Measurements from ENCODE around the gene SHISA2. TPM values are rescaled to one million over a fixed set of nuclear protein-coding genes. Genes with fewer than 3 reads are reported as not detected.
"Not testable (repeated sequence)": the region's sequence is repeated elsewhere in the genome, so short reads cannot be mapped to it uniquely, and the experiment has no call there.

SHISA2 gene
- total RNA-seq (2022) = 0.86 and 1.2 TPM in 2 replicates
- Bru-seq, nascent RNA = percentile 26 among the genes with signal in this experiment
- percentile 42 among the genes with signal in this experiment for BruChase-seq, experiment 1, labeled RNA remaining after a 6-hour chase
- percentile 35 among the genes with signal in this experiment for BruChase-seq, experiment 2, labeled RNA remaining after a 2-hour chase
- long read RNA-seq, partial matches to known transcripts = 0 of 1 reads
- long read RNA-seq, other reads (novel, unspliced or antisense) = 0 of 1 reads

GRCh38 chr13:26051657-26052311 lies at the start of gene SHISA2:
TSS of gene SHISA2 (minus strand) at chr13:26052016. CDS start at chr13:26050975, 1,041 bp downstream.
- no peaks in the 10 kb centered on the region for H3K4me1 Mint-ChIP-seq (ENCODE audit: insufficient read depth, unreplicated experiment)
- intact Hi-C loops (cut with micrococcal nuclease) = no loop called here
- H3K36me3 Mint-ChIP-seq (ENCODE audit: insufficient read depth, unreplicated experiment) = no peaks in the 10 kb centered on the region
- no peaks in the 10 kb centered on the region for H3K9me3 Mint-ChIP-seq (ENCODE audit: unreplicated experiment)
- BruUV-seq (replicated peaks) = no TSS peak
- CTCF ChIA-PET = no interaction called here
- TF ChIP-seq, protein P1, sequence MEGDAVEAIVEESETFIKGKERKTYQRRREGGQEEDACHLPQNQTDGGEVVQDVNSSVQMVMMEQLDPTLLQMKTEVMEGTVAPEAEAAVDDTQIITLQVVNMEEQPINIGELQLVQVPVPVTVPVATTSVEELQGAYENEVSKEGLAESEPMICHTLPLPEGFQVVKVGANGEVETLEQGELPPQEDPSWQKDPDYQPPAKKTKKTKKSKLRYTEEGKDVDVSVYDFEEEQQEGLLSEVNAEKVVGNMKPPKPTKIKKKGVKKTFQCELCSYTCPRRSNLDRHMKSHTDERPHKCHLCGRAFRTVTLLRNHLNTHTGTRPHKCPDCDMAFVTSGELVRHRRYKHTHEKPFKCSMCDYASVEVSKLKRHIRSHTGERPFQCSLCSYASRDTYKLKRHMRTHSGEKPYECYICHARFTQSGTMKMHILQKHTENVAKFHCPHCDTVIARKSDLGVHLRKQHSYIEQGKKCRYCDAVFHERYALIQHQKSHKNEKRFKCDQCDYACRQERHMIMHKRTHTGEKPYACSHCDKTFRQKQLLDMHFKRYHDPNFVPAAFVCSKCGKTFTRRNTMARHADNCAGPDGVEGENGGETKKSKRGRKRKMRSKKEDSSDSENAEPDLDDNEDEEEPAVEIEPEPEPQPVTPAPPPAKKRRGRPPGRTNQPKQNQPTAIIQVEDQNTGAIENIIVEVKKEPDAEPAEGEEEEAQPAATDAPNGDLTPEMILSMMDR (IDR thresholded peaks at IDR 0.05; ENCODE audit: unreplicated experiment) = no peak
- POLR2A ChIA-PET = interaction anchor here (1.0 kb wide), 1 partner anchor 192 kb away, joined by 3 read pairs; no protein-coding TSS in a partner anchor
- DNase-seq (ENCODE audit: unreplicated experiment) = peak; percentile 53
- no peak within 1 kb of the TSS for H3K27ac Mint-ChIP-seq (ENCODE audit: low read depth, unreplicated experiment)
- no peaks in the 10 kb centered on the region for H3K27me3 Mint-ChIP-seq (ENCODE audit: insufficient read depth, unreplicated experiment)
- peak within 1 kb of the TSS; percentile 62 for H3K4me3 Mint-ChIP-seq (ENCODE audit: unreplicated experiment)

GRCh38 chr13:26095846-26096610 lies 44.2 kb upstream of the SHISA2 start:
- intact Hi-C loops (cut with micrococcal nuclease) = no loop called here
- Mint-ChIP-seq H3K4me3 (ENCODE audit: unreplicated experiment) (no peak overlapping the region), H3K27ac (ENCODE audit: low read depth, unreplicated experiment) (no peak overlapping the region), H3K4me1 (ENCODE audit: insufficient read depth, unreplicated experiment) (no peaks in the 10 kb centered on the region), H3K9me3 (ENCODE audit: unreplicated experiment) (peaks cover 5% of the 10 kb centered on the region), H3K36me3 (ENCODE audit: insufficient read depth, unreplicated experiment) (no peaks in the 10 kb centered on the region), H3K27me3 (ENCODE audit: insufficient read depth, unreplicated experiment) (no peaks in the 10 kb centered on the region)
- BruUV-seq (replicated peaks) = no TSS peak
- ChIA-PET CTCF (no interaction called here), POLR2A (no interaction called here)
- DNase-seq (ENCODE audit: unreplicated experiment) = no peak
- TF ChIP-seq, protein P1 (IDR thresholded peaks at IDR 0.05; ENCODE audit: unreplicated experiment) = no peak

DNA sequence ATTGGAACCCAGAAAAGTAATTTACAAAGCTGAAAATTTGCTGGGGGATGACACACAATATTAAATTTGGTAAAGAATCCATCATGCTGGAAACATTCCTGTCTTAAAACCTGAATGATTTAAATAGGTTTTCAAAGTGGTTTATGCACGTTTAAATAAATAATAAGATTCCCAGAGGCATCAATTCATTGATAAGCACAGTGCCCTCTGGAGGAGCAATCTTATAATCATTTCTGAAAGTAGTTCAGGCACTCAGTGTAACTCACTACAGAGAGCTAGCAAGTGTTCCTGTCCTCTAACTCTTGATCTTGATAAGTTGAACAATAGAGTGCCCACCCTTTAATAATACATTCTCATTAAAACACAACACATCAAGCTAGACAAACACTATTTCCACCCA lies 43.5 kb upstream of the SHISA2 start:
- no TSS peak for BruUV-seq (replicated peaks)
- POLR2A ChIA-PET = no interaction called here
- Mint-ChIP-seq H3K27me3 (ENCODE audit: insufficient read depth, unreplicated experiment) (no peaks in the 10 kb centered on the region), H3K9me3 (ENCODE audit: unreplicated experiment) (peaks cover 7% of the 10 kb centered on the region), H3K36me3 (ENCODE audit: insufficient read depth, unreplicated experiment) (no peaks in the 10 kb centered on the region), H3K4me1 (ENCODE audit: insufficient read depth, unreplicated experiment) (no peaks in the 10 kb centered on the region), H3K27ac (ENCODE audit: low read depth, unreplicated experiment) (no peak overlapping the region), H3K4me3 (ENCODE audit: unreplicated experiment) (no peak overlapping the region)
- TF ChIP-seq, protein P1 (IDR thresholded peaks at IDR 0.05; ENCODE audit: unreplicated experiment) = no peak
- CTCF ChIA-PET = no interaction called here
- intact Hi-C loops (cut with micrococcal nuclease) = no loop called here
- DNase-seq (ENCODE audit: unreplicated experiment) = no peak

- H3K36me3 Mint-ChIP-seq (ENCODE audit: insufficient read depth, unreplicated experiment); DNase-seq (ENCODE audit: unreplicated experiment); BruUV-seq (replicated peaks); H3K9me3 Mint-ChIP-seq (ENCODE audit: unreplicated experiment); POLR2A ChIA-PET; H3K4me3 Mint-ChIP-seq (ENCODE audit: unreplicated experiment); H3K27ac Mint-ChIP-seq (ENCODE audit: low read depth, unreplicated experiment); intact Hi-C loops (cut with micrococcal nuclease); H3K4me1 Mint-ChIP-seq (ENCODE audit: insufficient read depth, unreplicated experiment); H3K27me3 Mint-ChIP-seq (ENCODE audit: insufficient read depth, unreplicated experiment): not testable (repeated sequence)
- CTCF ChIA-PET = interaction anchor here (1.0 to 3.8 kb wide), 2 partner anchors 324 to 502 kb away, joined by 3 to 15 read pairs; no protein-coding TSS in a partner anchor
Measured at GRCh38 chr13:26076821-26077220, 25.0 kb upstream of the SHISA2 start.

All from MCF 10A (cell line).